Trophoblast cell (in vitro differentiated cells and primary cell): Measurements from ENCODE around the gene ERGIC1.
A peak's percentile ranks its signal among the peaks of the same experiment; 100 is the strongest.

Experiments
- DNase-seq, 2 donors: peaks; one replicate each; pipeline ENCODE4 v3.0.0-alpha.2; 2016
- H2AFZ ChIP-seq: 2 replicates; pipeline ENCODE4 v1.6.1; 2013; ENCODE audit warnings: low read length, moderate library complexity, mild to moderate bottlenecking; ENCODE audit not compliant: insufficient read depth, poor library complexity
- H2AK5ac ChIP-seq: 2 replicates; pipeline ENCODE4 v1.6.1; 2013; ENCODE audit warnings: mild to moderate bottlenecking, low read length
- H2BK120ac ChIP-seq: 2 replicates; pipeline ENCODE4 v1.6.1; 2013; ENCODE audit warnings: low read length, mild to moderate bottlenecking, moderate library complexity; ENCODE audit not compliant: insufficient read depth, poor library complexity
- H2BK12ac ChIP-seq: 2 replicates; pipeline ENCODE4 v1.6.1; 2013; ENCODE audit warnings: mild to moderate bottlenecking, low read length, moderate library complexity
- H2BK5ac ChIP-seq: 2 replicates; pipeline ENCODE4 v1.6.1; 2013; ENCODE audit warnings: low read length, low read depth, moderate library complexity, mild to moderate bottlenecking; ENCODE audit not compliant: poor library complexity
- H3K14ac ChIP-seq: 2 replicates; pipeline ENCODE4 v1.6.1; 2013; ENCODE audit warnings: mild to moderate bottlenecking, low read length
- H3K18ac ChIP-seq: 2 replicates; pipeline ENCODE4 v1.6.1; 2013; ENCODE audit warnings: mild to moderate bottlenecking, low read length
- H3K23ac ChIP-seq: 2 replicates; pipeline ENCODE4 v1.6.1; 2013; ENCODE audit warnings: low read length
- H3K27ac ChIP-seq: 2 replicates; pipeline ENCODE4 v1.5.1; 2013; ENCODE audit warnings: low read depth, mild to moderate bottlenecking, inconsistent platforms, low read length, moderate library complexity
- H3K27me3 ChIP-seq: 2 replicates; pipeline ENCODE4 v1.6.1; 2013; ENCODE audit warnings: inconsistent platforms, mild to moderate bottlenecking, low read length, moderate library complexity; ENCODE audit not compliant: insufficient read depth
- H3K36me3 ChIP-seq, 2 experiments: 1 replicate in 1 of 2; 2 replicates in 1 of 2; pipeline ENCODE4 v1.6.1; 2013; ENCODE audit warnings: low read length in 2 of 2, mild to moderate bottlenecking in 2 of 2, moderate library complexity in 1 of 2; ENCODE audit not compliant: insufficient read depth in 2 of 2, control insufficient read depth in 1 of 2
- H3K4ac ChIP-seq: 2 replicates; pipeline ENCODE4 v1.6.1; 2013; ENCODE audit warnings: low read depth, mild to moderate bottlenecking, low read length, moderate library complexity
- H3K4me1 ChIP-seq, 2 experiments: 1 replicate in 1 of 2; 2 replicates in 1 of 2; pipeline ENCODE4 v1.6.1; 2013; ENCODE audit warnings: low read length in 2 of 2, mild to moderate bottlenecking in 2 of 2, moderate library complexity in 1 of 2; ENCODE audit not compliant: insufficient read depth in 2 of 2, control insufficient read depth in 1 of 2
- H3K4me2 ChIP-seq: 2 replicates; pipeline ENCODE4 v1.6.1; 2013; ENCODE audit warnings: inconsistent platforms, mild to moderate bottlenecking, low read length, moderate library complexity
- H3K4me3 ChIP-seq: 2 replicates; pipeline ENCODE4 v1.5.1; 2013; ENCODE audit warnings: mild to moderate bottlenecking, low read depth, low read length, inconsistent platforms
- H3K79me1 ChIP-seq: one replicate; pipeline ENCODE4 v1.6.1; 2013; ENCODE audit warnings: low read length
- H3K79me2 ChIP-seq: 2 replicates; pipeline ENCODE4 v1.6.1; 2013; ENCODE audit warnings: low read length, mild to moderate bottlenecking; ENCODE audit not compliant: control insufficient read depth, insufficient read depth, poor library complexity
- H3K9ac ChIP-seq: 2 replicates; pipeline ENCODE4 v1.6.1; 2013; ENCODE audit warnings: mild to moderate bottlenecking, low read length
- H3K9me3 ChIP-seq: 2 replicates; pipeline ENCODE4 v1.6.1; 2013; ENCODE audit warnings: low read depth, mild to moderate bottlenecking, control low read depth, inconsistent platforms, low read length; ENCODE audit not compliant: insufficient read depth
- H4K12ac ChIP-seq: 2 replicates; pipeline ENCODE4 v1.6.1; 2013; ENCODE audit warnings: low read depth, mild to moderate bottlenecking, low read length, moderate library complexity
- H4K8ac ChIP-seq: 2 replicates; pipeline ENCODE4 v1.6.1; 2013; ENCODE audit warnings: low read depth, mild to moderate bottlenecking, low read length, moderate library complexity
- H4K91ac ChIP-seq: one replicate; pipeline ENCODE4 v1.6.1; 2013; ENCODE audit warnings: low read depth, mild to moderate bottlenecking, low read length, moderate library complexity
- WGBS: extraction: QIAGEN DNeasy Blood & Tissue Kit; methylation state at CpG from one replicate; pipeline ENCODE4 v1.1.7; 2013; ENCODE audit warnings: missing lambda C conversion rate; ENCODE audit not compliant: insufficient read length, insufficient coverage; ENCODE audit errors: extremely low coverage; 5-methylcytosine and 5-hydroxymethylcytosine counted together

Gene ERGIC1

DNA sequence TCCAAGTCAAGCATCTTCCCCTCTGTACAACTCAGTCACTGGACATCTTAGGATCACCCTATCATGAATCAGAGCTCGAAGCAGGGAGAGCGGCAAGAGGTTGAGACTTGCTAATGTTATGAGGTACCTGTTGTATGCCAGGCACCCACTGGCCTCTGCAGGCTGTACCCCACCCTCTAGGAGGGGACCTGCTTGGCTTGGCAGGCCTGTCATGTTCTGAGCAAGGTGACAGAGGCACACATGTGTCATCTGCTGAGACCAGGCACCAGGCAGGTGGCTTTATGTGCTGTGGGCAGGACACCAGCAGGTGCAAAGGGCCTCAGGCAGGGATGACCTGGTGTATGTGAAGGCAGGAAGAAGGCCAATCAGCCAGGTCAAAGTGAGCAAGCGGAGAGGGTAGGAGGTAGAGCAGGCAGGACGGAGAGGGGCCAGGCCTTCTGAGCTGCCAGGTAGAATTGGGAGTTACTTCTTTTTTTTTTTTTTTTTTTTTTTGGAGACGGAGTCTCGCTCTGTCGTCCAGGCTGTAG, 64.9 kb downstream of the ERGIC1 start:
- no CpG with 5 or more reads among the region's 7 CpGs for WGBS
- peaks cover 5 to 15% of the 10 kb centered on the region in 2 experiments for H3K36me3 ChIP-seq

DNA sequence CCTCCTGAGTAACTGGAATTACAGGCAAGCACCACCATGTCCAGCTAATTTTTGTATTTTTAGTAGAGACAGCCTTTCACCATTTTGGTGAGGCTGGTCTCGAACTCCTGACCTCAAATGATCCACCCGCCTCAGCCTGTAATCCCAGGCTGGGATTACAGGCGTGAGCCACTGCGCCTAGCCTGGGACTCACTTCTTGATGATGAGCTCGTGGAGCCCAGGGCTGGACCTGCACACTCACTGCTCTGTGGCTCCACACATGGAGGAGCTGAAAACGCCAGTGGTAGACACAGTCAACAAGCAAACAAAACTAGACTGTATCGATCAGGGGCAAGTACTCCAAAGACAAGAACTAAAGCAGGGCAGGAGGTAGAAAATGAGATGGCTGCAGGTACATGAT, 65.4 kb downstream of the ERGIC1 start:
- peaks cover 9% of the 10 kb centered on the region for H3K79me2 ChIP-seq
- no peak overlapping the region for H3K4me2 ChIP-seq

More for the DNA sequence above, 64.9 kb downstream of the ERGIC1 start:
- no peaks in the 10 kb centered on the region for H3K27me3 ChIP-seq
- H2AFZ ChIP-seq = no peak overlapping the region
- H3K18ac ChIP-seq = no peak overlapping the region
- no peak overlapping the region for H2AK5ac ChIP-seq
- H2BK5ac ChIP-seq = no peak overlapping the region
- H4K12ac ChIP-seq = no peak overlapping the region
- H3K9ac ChIP-seq = no peak overlapping the region
- no peak overlapping the region for H3K4me2 ChIP-seq
- H3K14ac ChIP-seq = no peak overlapping the region
- H4K91ac ChIP-seq = peak overlapping the region; percentile 53
- no peaks in the 10 kb centered on the region for H3K9me3 ChIP-seq
- no peak overlapping the region for H2BK12ac ChIP-seq
- peak overlapping the region; percentile 33 for H2BK120ac ChIP-seq
- H4K8ac ChIP-seq = no peak overlapping the region
- peak overlapping the region; percentile 91 for H3K27ac ChIP-seq
- H3K79me2 ChIP-seq = peaks cover 9% of the 10 kb centered on the region
- DNase-seq = peak in 1 of 2 donors; percentile 26
- peaks cover 21% of the 10 kb centered on the region for H3K79me1 ChIP-seq
- peaks cover 24 to 43% of the 10 kb centered on the region in 2 experiments for H3K4me1 ChIP-seq
- no peak overlapping the region for H3K23ac ChIP-seq
- H3K4ac ChIP-seq = no peak overlapping the region
- no peak overlapping the region for H3K4me3 ChIP-seq

DNA sequence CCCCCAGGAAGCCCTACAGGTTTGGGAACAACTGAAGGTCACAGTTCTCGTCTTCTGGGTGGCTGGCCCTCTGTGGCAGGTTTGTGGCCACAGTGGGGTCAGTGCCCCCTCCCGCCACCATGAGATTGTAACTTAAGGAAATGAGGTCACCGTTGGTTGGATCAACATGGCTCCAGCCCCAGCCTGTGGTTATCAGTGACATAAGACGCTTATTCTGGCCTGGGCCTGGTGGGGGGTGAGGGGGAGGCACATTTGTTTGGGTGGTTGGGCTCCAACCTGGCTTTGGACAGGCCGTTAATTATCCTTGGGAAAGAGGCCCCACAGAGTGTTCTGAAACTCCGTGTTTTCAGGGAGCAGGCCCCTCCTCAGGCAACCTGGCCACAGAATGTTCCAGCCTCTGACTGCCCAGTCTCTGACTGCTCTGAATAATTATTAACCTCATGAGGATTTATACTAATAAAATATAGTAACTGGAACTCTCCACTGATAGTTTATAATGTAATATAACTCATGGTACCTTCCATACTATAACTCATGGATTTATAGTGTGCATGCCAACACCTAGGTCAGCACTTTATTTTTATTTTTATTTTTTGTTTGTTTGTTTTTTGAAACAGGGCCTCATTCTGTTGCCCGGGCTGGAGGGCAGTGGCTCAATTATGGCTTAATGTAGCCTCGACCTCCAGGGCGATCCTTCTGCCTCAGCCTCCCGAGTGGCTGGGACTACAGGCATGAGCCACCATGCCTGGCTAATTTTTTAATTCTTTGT, 67.1 kb downstream of the ERGIC1 start:
- H4K12ac ChIP-seq = no peak overlapping the region
- H2AK5ac ChIP-seq = no peak overlapping the region
- H3K79me2 ChIP-seq = peaks cover 13% of the 10 kb centered on the region
- H3K36me3 ChIP-seq = peaks cover 5 to 15% of the 10 kb centered on the region in 2 experiments
- no peak overlapping the region for H3K4ac ChIP-seq
- H3K27me3 ChIP-seq = no peaks in the 10 kb centered on the region
- peak overlapping the region; percentile 82 for H4K91ac ChIP-seq
- no peak overlapping the region for H3K27ac ChIP-seq
- H3K79me1 ChIP-seq = peaks cover 38% of the 10 kb centered on the region
- no peak overlapping the region for H3K4me2 ChIP-seq
- H3K18ac ChIP-seq = no peak overlapping the region
- WGBS = no CpG with 5 or more reads among the region's 10 CpGs
- H3K4me1 ChIP-seq = peaks cover 42 to 64% of the 10 kb centered on the region in 2 experiments
- no peak overlapping the region for H3K9ac ChIP-seq
- H2BK12ac ChIP-seq = peak overlapping the region; percentile 86
- no peak for DNase-seq
- H3K9me3 ChIP-seq = no peaks in the 10 kb centered on the region
- H3K4me3 ChIP-seq = no peak overlapping the region
- H3K14ac ChIP-seq = no peak overlapping the region
- peak overlapping the region; percentile 11 for H2BK120ac ChIP-seq
- no peak overlapping the region for H2BK5ac ChIP-seq
- H4K8ac ChIP-seq = no peak overlapping the region
- H3K23ac ChIP-seq = no peak overlapping the region
- no peak overlapping the region for H2AFZ ChIP-seq

More for the DNA sequence above, 65.4 kb downstream of the ERGIC1 start:
- Histone ChIP-seq H2BK12ac (no peak overlapping the region), H3K9me3 (no peaks in the 10 kb centered on the region), H3K4me3 (no peak overlapping the region), H4K12ac (no peak overlapping the region), H3K23ac (no peak overlapping the region), H3K36me3 (peaks cover 5 to 15% of the 10 kb centered on the region in 2 experiments), H3K14ac (no peak overlapping the region), H3K27me3 (no peaks in the 10 kb centered on the region), H3K9ac (no peak overlapping the region), H4K91ac (peak overlapping the region; percentile 29), H4K8ac (no peak overlapping the region), H3K27ac (no peak overlapping the region), H2AK5ac (no peak overlapping the region), H3K79me1 (peaks cover 25% of the 10 kb centered on the region), H2BK5ac (no peak overlapping the region), H2BK120ac (no peak overlapping the region), H3K18ac (no peak overlapping the region), H3K4ac (no peak overlapping the region), H3K4me1 (peaks cover 26 to 47% of the 10 kb centered on the region in 2 experiments), H2AFZ (no peak overlapping the region)
- WGBS = no CpG with 5 or more reads among the region's 7 CpGs
- DNase-seq = no peak

DNA sequence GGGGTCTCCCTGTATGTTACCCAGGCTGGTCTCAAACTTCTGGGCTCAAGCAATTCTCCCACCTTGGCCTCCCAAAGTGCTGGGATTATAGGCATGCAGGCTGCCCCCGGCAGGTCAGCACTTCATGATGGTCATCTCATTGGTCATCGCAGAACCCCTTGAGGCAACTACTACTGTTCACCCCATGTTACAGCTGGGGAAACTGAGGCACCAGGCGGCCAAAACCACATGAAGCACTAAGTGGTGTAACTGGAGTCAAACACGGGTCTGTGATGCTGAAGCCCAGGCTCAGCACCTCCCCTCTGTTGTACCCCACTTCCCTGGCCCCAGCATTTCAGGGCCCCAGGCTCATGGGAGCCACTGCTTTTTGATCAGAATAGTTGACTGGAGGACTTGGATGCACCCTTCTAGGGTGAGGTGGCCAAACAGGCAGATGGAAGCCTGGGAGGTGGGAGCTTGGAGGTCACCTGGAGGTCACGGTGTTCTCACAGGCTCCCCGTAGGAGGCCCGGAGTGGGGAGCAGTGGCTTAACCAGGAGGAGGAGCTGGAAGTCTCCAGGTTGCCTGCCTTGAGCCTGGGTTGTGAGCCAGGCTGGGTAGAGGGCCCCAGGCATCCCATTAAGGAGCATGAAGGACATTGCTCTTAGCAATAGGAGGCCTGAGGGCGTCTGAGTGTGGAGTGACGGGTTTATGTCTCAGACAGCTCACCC, 67.9 kb downstream of the ERGIC1 start:
- no CpG with 5 or more reads among the region's 9 CpGs for WGBS

More for the DNA sequence above, 67.9 kb downstream of the ERGIC1 start:
- Histone ChIP-seq H2BK12ac (peak overlapping the region; percentile 86), H3K4me1 (peaks cover 44 to 65% of the 10 kb centered on the region in 2 experiments), H3K4ac (peak overlapping the region; percentile 57), H3K4me3 (no peak overlapping the region), H3K27ac (peak overlapping the region; percentile 86), H4K91ac (peak overlapping the region; percentile 82), H4K8ac (peak overlapping the region; percentile 66), H2BK5ac (peak overlapping the region; percentile 89), H2AFZ (no peak overlapping the region), H2BK120ac (peak overlapping the region; percentile 82), H3K27me3 (no peaks in the 10 kb centered on the region), H3K9me3 (no peaks in the 10 kb centered on the region), H3K9ac (no peak overlapping the region), H2AK5ac (peak overlapping the region; percentile 73), H3K23ac (no peak overlapping the region), H3K14ac (peak overlapping the region; percentile 46), H3K4me2 (no peak overlapping the region), H3K18ac (peak overlapping the region; percentile 77), H3K79me1 (peaks cover 42% of the 10 kb centered on the region), H4K12ac (no peak overlapping the region), H3K79me2 (peaks cover 13% of the 10 kb centered on the region), H3K36me3 (peaks cover 5 to 10% of the 10 kb centered on the region in 2 experiments)
- peak; percentile 89 for DNase-seq
